ENCODE results near the gene ARHGAP23. TPM values are rescaled to one million over a fixed set of nuclear protein-coding genes. Genes with fewer than 3 reads are reported as not detected.
"Not testable (repeated sequence)": the region's sequence is repeated elsewhere in the genome, so short reads cannot be mapped to it uniquely, and the experiment has no call there.

Gene ARHGAP23
- total and polyA plus RNA-seq, 2 experiments from 2014 or later, result 16.0 to 30.0 TPM

GRCh38 chr17:38512473-38513058 lies 84.3 kb downstream of the ARHGAP23 start:
- no peak for TF ChIP-seq EZH2phosphoT487 (IDR thresholded peaks at IDR 0.05; ENCODE audit: low read depth, severe bottlenecking, unreplicated experiment)
- TF ChIP-seq EZH2 (IDR thresholded peaks at IDR 0.05; ENCODE audit: borderline replicate concordance), result no peak
- TF ChIP-seq, protein P1, sequence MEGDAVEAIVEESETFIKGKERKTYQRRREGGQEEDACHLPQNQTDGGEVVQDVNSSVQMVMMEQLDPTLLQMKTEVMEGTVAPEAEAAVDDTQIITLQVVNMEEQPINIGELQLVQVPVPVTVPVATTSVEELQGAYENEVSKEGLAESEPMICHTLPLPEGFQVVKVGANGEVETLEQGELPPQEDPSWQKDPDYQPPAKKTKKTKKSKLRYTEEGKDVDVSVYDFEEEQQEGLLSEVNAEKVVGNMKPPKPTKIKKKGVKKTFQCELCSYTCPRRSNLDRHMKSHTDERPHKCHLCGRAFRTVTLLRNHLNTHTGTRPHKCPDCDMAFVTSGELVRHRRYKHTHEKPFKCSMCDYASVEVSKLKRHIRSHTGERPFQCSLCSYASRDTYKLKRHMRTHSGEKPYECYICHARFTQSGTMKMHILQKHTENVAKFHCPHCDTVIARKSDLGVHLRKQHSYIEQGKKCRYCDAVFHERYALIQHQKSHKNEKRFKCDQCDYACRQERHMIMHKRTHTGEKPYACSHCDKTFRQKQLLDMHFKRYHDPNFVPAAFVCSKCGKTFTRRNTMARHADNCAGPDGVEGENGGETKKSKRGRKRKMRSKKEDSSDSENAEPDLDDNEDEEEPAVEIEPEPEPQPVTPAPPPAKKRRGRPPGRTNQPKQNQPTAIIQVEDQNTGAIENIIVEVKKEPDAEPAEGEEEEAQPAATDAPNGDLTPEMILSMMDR (IDR thresholded peaks at IDR 0.05; ENCODE audit: poor library complexity), result no peak
- Histone ChIP-seq H3K27me3 (peaks cover 14% of the 10 kb centered on the region), H3K4me3 (no peak overlapping the region), H3K79me2 (no peaks in the 10 kb centered on the region), H3K36me3 (replicated peaks; ENCODE audit: insufficient read depth, low read depth) (no peaks in the 10 kb centered on the region), H3K27ac (no peak overlapping the region), H3K4me2 (no peak overlapping the region), H3K9me2 (replicated peaks; ENCODE audit: insufficient read depth) (no peaks in the 10 kb centered on the region), H4K20me1 (ENCODE audit: insufficient read depth, poor library complexity, severe bottlenecking) (peaks cover 18% of the 10 kb centered on the region), H3K9me3 (ENCODE audit: low read depth) (no peaks in the 10 kb centered on the region), H3K4me1 (ENCODE audit: insufficient read depth) (peaks cover 18% of the 10 kb centered on the region), H2AFZ (no peak overlapping the region)
- DNase-seq (ENCODE audit: low spot score), result no peak
- WGBS (ENCODE audit: low lambda C conversion rate, missing lambda C conversion rate), result 61% methylated on average over 13 of the region's 13 CpGs

- not testable (repeated sequence) for H3K36me3 ChIP-seq (replicated peaks; ENCODE audit: insufficient read depth, low read depth); H3K79me2 ChIP-seq; H3K4me2 ChIP-seq; H3K9me3 ChIP-seq (ENCODE audit: low read depth); DNase-seq (ENCODE audit: low spot score); H3K27ac ChIP-seq; H2AFZ ChIP-seq; H4K20me1 ChIP-seq (ENCODE audit: insufficient read depth, poor library complexity, severe bottlenecking); H3K9me2 ChIP-seq (replicated peaks; ENCODE audit: insufficient read depth); H3K4me3 ChIP-seq; H3K4me1 ChIP-seq (ENCODE audit: insufficient read depth)
- H3K27me3 ChIP-seq, result peaks cover 12% of the 10 kb centered on the region
- 56% methylated on average over 8 of the region's 8 CpGs for whole genome bisulfite sequencing (ENCODE audit: low lambda C conversion rate, missing lambda C conversion rate)
Observed at GRCh38 chr17:38526526-38526925, 98.3 kb downstream of the ARHGAP23 start.

- WGBS (ENCODE audit: low lambda C conversion rate, missing lambda C conversion rate), result 30% methylated on average over 10 of the region's 10 CpGs
- H2AFZ ChIP-seq; H3K9me3 ChIP-seq (ENCODE audit: low read depth); H3K79me2 ChIP-seq; H3K27ac ChIP-seq; H4K20me1 ChIP-seq (ENCODE audit: insufficient read depth, poor library complexity, severe bottlenecking); H3K4me1 ChIP-seq (ENCODE audit: insufficient read depth); H3K4me3 ChIP-seq; H3K36me3 ChIP-seq (replicated peaks; ENCODE audit: insufficient read depth, low read depth); H3K9me2 ChIP-seq (replicated peaks; ENCODE audit: insufficient read depth); H3K4me2 ChIP-seq: not testable (repeated sequence)
- peaks cover 12% of the 10 kb centered on the region for H3K27me3 ChIP-seq
- DNase-seq (ENCODE audit: low spot score), result peak; percentile 29
Observed at GRCh38 chr17:38528141-38528540, 99.9 kb downstream of the ARHGAP23 start.

- not testable (repeated sequence) for H4K20me1 ChIP-seq (ENCODE audit: insufficient read depth, poor library complexity, severe bottlenecking); H2AFZ ChIP-seq; DNase-seq (ENCODE audit: low spot score); H3K4me1 ChIP-seq (ENCODE audit: insufficient read depth); H3K36me3 ChIP-seq (replicated peaks; ENCODE audit: insufficient read depth, low read depth); H3K9me2 ChIP-seq (replicated peaks; ENCODE audit: insufficient read depth); H3K4me3 ChIP-seq; H3K9me3 ChIP-seq (ENCODE audit: low read depth); H3K79me2 ChIP-seq; H3K27ac ChIP-seq; H3K4me2 ChIP-seq
- peaks cover 12% of the 10 kb centered on the region for H3K27me3 ChIP-seq
- 64% methylated on average over 7 of the region's 11 CpGs for WGBS (ENCODE audit: low lambda C conversion rate, missing lambda C conversion rate)
Observed at GRCh38 chr17:38530856-38531255, 102.6 kb downstream of the ARHGAP23 start.

- H2AFZ ChIP-seq; H3K4me1 ChIP-seq (ENCODE audit: insufficient read depth); H3K4me3 ChIP-seq; H3K9me3 ChIP-seq (ENCODE audit: low read depth); DNase-seq (ENCODE audit: low spot score); H4K20me1 ChIP-seq (ENCODE audit: insufficient read depth, poor library complexity, severe bottlenecking); H3K9me2 ChIP-seq (replicated peaks; ENCODE audit: insufficient read depth); H3K36me3 ChIP-seq (replicated peaks; ENCODE audit: insufficient read depth, low read depth); H3K4me2 ChIP-seq; H3K27ac ChIP-seq; H3K79me2 ChIP-seq: not testable (repeated sequence)
- peaks cover 12% of the 10 kb centered on the region for H3K27me3 ChIP-seq
- 83% methylated on average over 11 of the region's 11 CpGs for WGBS (ENCODE audit: low lambda C conversion rate, missing lambda C conversion rate)
Observed at GRCh38 chr17:38531761-38532160, 103.5 kb downstream of the ARHGAP23 start.

Data from hepatocyte (in vitro differentiated cells).